ENCODE measurements around the gene CNR2.
"Not testable (repeated sequence)": the region's sequence is repeated elsewhere in the genome, so short reads cannot be mapped to it uniquely, and the experiment has no call there.

The CNR2 gene

GRCh38 chr1:23913212-23913880, at the start of gene CNR2:
CNR2 (minus strand) TSS chr1:23913362; CDS start chr1:23875617, 37,745 bp downstream.
- DNase-seq, result peak; percentile 24 to 53

- DNase-seq, result no peak
Measured at GRCh38 chr1:23960291-23961020, 47.3 kb upstream of the CNR2 start.

GRCh38 chr1:23959461-23960290, 46.5 kb upstream of the CNR2 start, which contains the start of gene PNRC2:
PNRC2 (plus strand) TSS chr1:23959828; CDS start chr1:23961458, 1,630 bp downstream.
- DNase-seq, result peak; percentile 94 to 95

- DNase-seq, result peak; percentile 98 to 99
Measured at GRCh38 chr1:23958810-23959460, 45.8 kb upstream of the CNR2 start.

- not testable (repeated sequence) for DNase-seq
Measured at GRCh38 chr1:23958040-23958809, 45.1 kb upstream of the CNR2 start.

GRCh38 chr1:23957096-23957495, 43.9 kb upstream of the CNR2 start:
- DNase-seq, result no peak

- DNase-seq, result no peak
Measured at GRCh38 chr1:23953020-23953419, 39.9 kb upstream of the CNR2 start.

GRCh38 chr1:23947366-23947765, 34.2 kb upstream of the CNR2 start:
- DNase-seq, result no peak

GRCh38 chr1:23936481-23937176, 23.5 kb upstream of the CNR2 start:
- DNase-seq, result no peak

- DNase-seq, result no peak
Measured at GRCh38 chr1:23931491-23931880, 18.3 kb upstream of the CNR2 start.

GRCh38 chr1:23930861-23931490, 17.8 kb upstream of the CNR2 start:
- no peak for DNase-seq

- DNase-seq, result no peak
Measured at GRCh38 chr1:23930270-23930669, 17.1 kb upstream of the CNR2 start.

- DNase-seq, result no peak
Measured at GRCh38 chr1:23928789-23929188, 15.6 kb upstream of the CNR2 start.

GRCh38 chr1:23927097-23927496, 13.9 kb upstream of the CNR2 start:
- no peak for DNase-seq

GRCh38 chr1:23925279-23925678, 12.1 kb upstream of the CNR2 start:
- DNase-seq, result no peak

GRCh38 chr1:23924601-23925000, 11.4 kb upstream of the CNR2 start:
- DNase-seq, result no peak

GRCh38 chr1:23923592-23924499, 10.7 kb upstream of the CNR2 start:
- no peak for DNase-seq

GRCh38 chr1:23922321-23922943, 9.3 kb upstream of the CNR2 start:
- no peak for DNase-seq

Measured in Kasumi-1 (cell line).